M059J (cell line): ENCODE results near the gene KCNMB4. TPM values are rescaled to one million over a fixed set of nuclear protein-coding genes. Genes with fewer than 3 reads are reported as not detected.

Source experiments
- DNase-seq: peaks from one replicate; pipeline ENCODE4 v3.0.0-alpha.2; 2012; ENCODE audit warnings: low read depth
- total RNA-seq: library from RNA; depleted of rRNA; stranded (reverse); fragments of >200 nt; shearing (Covaris generic); gene quantifications from 2 replicates; pipeline ENCODE4 v1.2.3, GENCODE V29; 2014; rRNA removed

KCNMB4 gene
- total RNA-seq: 2.9 and 3.0 TPM in 2 replicates

- DNase-seq: peak; percentile 65
Observed at GRCh38 chr12:70365648-70366518, at the start of gene KCNMB4. Gene KCNMB4, plus strand, starts transcription at chr12:70366290. Its CDS starts 445 bp downstream, at chr12:70366735.

- DNase-seq: no peak
Observed at GRCh38 chr12:70317781-70318180, 48.3 kb upstream of the KCNMB4 start.

GRCh38 chr12:70319605-70320004, 46.5 kb upstream of the KCNMB4 start:
- DNase-seq: no peak

GRCh38 chr12:70321191-70321590, 44.9 kb upstream of the KCNMB4 start:
- no peak for DNase-seq

DNA sequence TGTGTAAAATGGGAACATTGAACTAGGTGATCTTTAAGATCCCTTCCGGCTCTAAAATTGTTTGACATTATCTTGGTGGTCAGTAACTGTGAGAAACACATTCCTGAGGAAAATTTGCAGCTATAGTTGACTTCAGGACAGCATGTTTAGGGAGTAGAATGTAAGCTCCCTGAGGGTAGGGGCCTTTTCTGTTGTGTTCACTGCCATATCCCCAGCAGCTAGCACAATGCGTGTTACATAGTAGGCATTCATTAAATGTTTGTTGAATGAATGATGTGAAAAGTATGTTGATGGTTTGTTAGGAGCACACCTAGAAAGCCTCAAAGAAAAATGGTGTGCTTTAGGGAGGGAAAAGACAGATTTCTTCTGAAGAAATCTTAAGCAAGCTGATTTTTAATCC, 38.5 kb upstream of the KCNMB4 start:
- no peak for DNase-seq

- DNase-seq: no peak
Observed at GRCh38 chr12:70329728-70330127, 36.4 kb upstream of the KCNMB4 start.

DNA sequence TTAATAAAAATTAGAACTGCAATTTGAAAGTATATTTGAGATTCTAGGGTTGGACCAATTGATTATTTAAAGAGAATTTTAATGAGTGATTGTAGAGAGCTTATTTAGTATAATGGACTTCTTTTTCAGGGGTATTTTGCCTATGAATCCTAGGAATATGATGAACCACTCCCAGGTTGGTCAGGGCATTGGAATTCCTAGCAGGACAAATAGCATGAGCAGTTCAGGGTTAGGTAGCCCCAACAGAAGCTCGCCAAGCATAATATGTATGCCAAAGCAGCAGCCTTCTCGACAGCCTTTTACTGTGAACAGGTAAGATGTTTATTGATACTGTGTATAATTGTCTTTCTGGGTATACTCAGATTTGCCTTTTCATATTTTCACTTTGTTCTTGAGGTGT, 35.9 kb upstream of the KCNMB4 start:
- DNase-seq: no peak

- DNase-seq: no peak
Observed at GRCh38 chr12:70332236-70332635, 33.9 kb upstream of the KCNMB4 start.

GRCh38 chr12:70334742-70335141, 31.3 kb upstream of the KCNMB4 start:
- DNase-seq: no peak

GRCh38 chr12:70338531-70338930, 27.6 kb upstream of the KCNMB4 start:
- no peak for DNase-seq

DNA sequence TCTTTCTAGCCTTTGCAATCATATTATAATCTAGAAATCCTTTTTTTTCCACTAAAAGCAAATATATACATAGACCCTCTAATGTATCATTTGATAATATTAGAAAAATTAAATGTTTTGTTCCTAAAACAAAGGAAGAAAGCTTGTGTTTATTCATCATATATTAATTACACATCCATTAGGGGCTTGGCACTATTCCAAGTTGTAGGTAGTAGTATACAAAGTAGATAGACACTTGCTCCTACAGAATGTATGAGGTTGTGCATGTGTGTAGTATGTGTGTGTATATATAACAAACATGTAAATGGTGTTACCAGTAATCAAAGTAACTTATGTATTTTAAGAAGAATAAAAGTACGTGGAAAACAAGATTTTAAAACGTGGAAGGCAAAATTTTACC, 15.0 kb upstream of the KCNMB4 start:
- DNase-seq: no peak

DNA sequence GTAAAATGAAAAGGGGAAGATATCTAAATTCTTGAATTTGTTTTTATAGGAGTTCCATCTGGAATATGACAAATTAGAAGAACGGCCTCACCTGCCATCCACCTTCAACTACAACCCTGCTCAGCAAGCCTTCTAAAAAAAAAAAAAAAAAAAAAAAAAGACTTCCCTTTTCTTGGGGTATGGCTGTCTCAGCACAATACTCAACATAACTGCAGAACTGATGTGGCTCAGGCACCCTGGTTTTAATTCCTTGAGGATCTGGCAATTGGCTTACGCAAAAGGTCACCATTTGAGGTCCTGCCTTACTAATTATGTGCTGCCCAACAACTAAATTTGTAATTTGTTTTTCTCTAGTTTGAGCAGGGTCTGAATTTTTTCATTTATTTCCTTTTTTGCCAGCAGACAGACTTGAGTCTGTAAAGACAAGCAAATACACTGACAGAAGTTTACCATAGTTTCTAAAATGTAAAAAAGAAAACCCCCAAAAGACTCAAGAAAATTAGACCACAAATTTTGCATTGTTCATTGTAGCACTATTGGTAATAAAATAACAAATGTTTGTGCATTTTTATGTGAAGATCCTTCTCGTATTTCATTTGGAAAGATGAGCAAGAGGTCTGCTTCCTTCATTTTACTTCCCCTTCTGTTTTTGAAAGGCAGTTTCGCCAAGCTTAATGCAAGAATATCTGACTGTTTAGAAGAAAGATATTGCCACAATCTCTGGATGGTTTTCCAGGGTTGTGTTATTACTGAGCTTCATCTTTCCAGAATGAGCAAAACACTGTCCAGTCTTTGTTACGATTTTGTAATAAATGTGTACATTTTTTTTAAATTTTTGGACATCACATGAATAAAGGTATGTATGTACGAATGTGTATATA, 12.1 kb upstream of the KCNMB4 start:
- DNase-seq: no peak

DNA sequence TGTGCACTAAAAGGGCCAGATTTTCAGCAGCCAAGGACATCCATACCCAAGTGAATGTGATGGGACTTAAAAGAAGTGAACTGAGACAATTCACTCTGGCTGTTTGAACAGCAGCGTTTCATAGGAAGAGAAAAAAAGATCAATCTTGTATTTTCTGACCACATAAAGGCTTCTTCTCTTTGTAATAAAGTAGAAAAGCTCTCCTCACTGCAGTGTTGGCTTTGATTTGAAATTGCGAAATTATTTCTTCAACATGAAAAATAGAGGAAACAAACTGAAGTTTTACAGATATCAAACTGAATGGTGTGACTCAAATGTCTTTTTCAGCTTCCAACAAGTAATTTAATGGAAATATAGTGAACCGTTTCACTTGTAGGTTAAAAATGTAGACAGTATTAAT, 11.3 kb upstream of the KCNMB4 start:
- no peak for DNase-seq

- no peak for DNase-seq
Observed at GRCh38 chr12:70355972-70356371, 10.1 kb upstream of the KCNMB4 start.

DNA sequence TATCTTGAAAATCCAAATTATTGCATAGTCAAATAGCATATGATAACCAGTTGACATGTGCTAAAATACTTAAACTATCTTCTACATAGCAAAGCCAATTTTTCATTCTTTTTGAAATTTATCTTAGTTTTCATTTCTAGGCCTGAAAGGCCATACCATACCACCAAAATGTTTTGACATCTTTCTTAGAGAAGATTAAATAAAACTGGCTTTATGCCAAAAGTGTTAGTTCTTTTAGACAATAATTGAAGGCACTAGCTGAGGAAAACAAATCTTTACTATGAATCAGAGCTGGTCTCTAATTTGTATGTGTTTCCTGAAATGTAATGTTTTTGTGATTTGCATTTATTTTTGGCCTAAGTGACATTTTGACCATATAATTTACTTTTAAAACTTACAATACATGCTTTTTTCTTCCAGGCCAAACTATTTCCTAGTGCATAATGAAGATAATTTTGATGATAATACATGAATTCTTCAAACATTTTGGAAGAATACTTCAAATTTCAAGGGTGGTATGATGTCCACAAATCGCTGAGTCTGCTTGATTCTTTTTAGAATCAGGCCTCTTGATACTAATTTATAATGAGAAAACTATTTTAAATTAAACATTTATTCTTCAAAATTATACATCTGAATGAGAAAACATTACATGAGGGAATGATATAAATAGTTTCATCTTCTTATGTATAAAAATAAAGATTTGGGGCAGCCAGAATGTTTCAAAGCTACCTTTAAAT, 6.5 kb upstream of the KCNMB4 start:
- DNase-seq: no peak

DNA sequence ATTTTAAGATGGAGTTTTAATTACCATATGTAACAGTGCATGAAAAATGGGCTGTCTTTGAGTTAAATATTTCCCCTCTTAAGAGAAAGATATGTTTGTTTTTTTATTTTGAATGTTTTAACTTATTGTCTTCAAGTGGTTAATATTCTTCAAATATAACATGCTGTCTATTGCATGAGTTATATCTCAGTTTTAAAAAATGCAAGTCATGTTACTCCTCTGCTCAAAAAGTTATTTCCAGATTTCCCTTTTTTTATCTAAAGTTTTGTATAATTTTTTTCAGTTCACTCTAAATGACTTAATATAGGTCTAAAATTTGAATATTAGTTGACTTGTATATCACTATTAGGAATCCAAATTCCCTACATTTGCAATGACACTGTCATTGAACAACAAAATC, 5.9 kb upstream of the KCNMB4 start:
- DNase-seq: no peak

DNA sequence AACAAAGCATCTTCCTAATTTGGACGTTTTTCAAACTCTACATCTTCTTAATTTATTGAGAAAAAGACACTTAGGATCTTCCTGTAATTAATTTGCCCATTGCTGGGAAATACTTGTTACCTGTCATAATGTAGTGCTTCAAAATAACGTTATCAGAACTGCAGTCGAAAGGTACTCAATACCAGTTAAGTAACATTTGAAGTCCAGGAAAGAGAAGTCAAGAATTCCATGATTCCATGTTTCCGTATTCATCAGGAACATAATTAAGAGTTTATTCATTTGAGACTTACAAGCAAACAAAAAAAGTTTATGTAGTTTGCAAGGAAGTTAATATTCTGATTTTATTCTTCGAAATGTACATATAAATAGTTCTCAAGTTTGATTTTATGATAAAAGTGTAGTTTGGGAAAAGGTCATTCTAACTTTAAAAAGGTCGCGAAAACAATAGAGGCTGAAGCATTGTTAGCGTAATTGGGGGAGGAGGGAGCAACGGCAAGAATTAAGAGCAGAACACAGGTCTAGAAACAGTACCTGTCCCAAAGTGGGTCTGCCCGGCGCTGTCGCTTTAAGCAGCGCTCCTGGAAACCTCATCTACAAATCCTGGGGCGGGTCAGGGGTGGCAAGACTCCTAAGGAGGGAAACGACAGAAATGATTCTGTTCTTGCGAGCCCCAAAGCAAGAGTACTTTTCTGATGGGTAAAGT, 1.2 kb upstream of the KCNMB4 start:
- no peak for DNase-seq

GRCh38 chr12:70365398-70365647, 767 bp upstream of the KCNMB4 start:
- DNase-seq: no peak

DNA sequence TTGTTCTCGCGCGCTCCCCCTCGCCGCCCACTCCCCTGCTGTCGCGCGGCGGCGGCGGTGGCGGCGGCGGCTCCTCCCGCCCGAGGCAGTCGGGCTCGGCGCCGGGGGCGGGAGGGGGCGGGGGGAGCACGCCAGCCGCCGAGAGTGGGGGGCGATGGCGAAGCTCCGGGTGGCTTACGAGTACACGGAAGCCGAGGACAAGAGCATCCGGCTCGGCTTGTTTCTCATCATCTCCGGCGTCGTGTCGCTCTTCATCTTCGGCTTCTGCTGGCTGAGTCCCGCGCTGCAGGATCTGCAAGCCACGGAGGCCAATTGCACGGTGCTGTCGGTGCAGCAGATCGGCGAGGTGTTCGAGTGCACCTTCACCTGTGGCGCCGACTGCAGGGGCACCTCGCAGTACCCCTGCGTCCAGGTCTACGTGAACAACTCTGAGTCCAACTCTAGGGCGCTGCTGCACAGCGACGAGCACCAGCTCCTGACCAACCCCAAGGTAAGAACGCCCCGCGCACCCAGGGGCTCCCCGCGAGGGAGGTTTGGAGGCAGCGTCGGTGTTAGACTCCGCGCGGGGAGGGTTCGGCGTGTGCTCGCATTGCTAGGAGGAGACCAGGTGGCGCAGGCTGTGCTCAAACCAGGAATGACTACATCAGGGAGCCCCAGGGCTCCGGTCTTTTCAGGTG, 629 bp downstream of the KCNMB4 start:
- peak; percentile 56 for DNase-seq

- peak; percentile 23 for DNase-seq
Observed at GRCh38 chr12:70367258-70368141, 1.4 kb downstream of the KCNMB4 start.
